Measurements from ENCODE around the gene CD28.
"Not testable (repeated sequence)": the region's sequence is repeated elsewhere in the genome, so short reads cannot be mapped to it uniquely, and the experiment has no call there.

The CD28 gene

DNA sequence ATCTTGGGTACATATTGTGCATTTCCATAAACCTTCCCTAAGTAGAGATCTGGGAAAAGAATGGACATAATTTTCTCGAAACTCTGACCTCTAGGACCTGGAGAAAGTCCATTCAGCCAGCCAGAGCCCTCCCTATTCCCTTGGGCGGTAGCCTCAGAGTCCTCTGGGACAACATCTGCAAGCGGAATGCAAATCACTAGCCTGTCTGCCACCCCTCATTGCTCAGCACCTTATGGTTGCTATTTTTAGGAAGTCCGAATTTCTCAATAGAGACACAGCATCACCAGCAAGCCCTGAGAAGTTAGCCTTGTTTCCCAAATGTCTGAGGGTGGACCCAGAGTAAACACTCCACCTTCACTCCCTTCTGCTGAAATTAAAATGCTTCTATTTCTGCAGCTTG is 17.6 kb upstream of the CD28 start:
- DNase-seq, result no peak

- DNase-seq, result no peak
Observed at GRCh38 chr2:203689426-203690116, 16.9 kb upstream of the CD28 start.

DNA sequence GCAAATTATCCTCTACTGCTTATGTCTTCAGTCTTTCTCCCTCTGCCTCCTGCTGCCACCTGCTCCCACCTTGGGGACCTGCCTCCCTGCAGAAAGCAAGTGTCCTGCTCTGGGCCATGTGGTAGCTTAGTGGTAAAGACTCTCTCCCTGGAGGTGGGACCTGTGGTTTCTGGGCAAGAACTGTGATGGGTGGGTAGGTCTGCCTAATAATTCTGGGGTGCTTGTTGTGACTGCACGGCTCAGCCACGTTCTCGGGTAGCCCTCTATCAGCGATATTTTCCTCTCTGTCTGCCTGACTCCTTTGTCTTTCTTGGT is 16.4 kb upstream of the CD28 start:
- no peak for DNase-seq

DNA sequence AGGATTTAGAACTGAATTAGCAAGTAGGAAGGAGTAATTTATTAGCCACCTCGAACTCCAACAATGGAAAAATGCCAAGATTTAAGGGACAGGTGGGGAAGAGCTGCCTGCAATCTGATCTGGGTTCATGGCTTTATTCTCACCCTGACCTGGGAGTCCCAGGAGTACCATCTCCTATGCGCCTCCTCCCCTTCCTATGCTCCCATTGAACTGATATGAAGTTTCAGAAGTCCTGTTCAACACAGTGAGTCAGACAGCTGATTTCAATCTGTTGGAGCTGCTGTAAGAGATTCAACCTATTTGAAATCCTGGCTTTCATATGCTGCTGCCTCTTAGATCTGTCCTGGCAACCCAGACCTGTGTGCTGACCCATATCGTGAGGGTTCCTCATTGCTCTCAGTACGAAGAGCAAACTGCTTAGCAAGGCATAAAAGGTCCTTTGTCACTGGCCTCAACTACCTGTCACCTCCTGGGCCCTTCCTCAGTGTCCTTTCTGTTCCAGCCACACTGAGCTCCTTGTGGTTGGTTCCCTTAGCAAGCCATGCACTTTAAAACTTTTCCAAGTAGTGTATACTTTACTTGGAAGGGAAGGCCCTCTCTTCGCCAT is 15.9 kb upstream of the CD28 start:
- DNase-seq, result no peak

DNA sequence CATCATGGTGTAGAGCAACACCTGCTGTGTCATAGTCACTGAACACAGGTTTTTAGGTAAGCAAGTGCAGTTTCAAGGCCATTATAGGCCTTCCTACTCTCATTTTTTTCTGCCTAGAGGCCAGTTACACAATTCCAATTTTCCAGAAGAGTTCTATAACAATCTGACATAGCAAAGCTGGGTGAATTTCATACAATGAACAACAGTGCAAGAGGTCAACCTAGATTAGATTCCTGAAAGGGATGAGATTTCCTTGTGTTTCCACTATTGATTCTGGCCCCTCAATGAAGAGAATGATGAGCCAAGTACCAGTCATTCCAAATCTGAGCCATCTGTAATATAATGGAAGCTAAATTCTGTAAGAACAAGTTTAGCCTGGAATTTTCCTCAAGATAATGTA is 15.3 kb upstream of the CD28 start:
- DNase-seq, result no peak

GRCh38 chr2:203692031-203692710 is 14.3 kb upstream of the CD28 start:
- DNase-seq, result no peak

DNA sequence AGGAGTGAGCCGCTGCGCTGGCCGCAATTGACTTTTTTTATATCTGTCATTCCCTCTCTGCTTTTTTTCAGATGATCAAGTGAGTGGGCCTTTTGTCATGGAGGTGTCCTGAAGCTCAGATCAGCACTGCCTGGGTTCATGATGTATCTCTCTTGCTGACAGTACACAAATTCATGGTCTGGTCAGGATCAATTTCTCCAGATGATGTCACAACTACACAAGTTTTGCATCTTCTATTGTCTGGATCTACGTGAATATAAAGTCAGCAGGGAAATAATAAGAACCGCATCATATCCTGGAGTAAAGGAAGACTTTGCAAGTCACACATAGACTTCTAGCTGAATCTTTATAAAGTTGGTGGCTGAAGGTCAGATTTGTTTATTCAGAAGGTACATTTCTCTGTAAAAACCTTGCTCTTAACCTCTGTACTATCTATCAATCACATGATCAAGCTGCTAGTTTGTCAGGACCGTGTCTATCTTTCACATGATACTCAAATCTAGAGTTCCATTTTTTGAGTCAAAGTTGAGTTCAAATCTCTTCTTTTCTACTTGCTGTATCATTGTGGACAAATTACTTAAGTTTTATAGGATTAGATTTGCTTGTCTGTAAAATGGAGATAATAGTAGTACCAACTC is 13.1 kb upstream of the CD28 start:
- DNase-seq, result no peak

- DNase-seq, result no peak
Observed at GRCh38 chr2:203694191-203694590, 12.2 kb upstream of the CD28 start.

DNA sequence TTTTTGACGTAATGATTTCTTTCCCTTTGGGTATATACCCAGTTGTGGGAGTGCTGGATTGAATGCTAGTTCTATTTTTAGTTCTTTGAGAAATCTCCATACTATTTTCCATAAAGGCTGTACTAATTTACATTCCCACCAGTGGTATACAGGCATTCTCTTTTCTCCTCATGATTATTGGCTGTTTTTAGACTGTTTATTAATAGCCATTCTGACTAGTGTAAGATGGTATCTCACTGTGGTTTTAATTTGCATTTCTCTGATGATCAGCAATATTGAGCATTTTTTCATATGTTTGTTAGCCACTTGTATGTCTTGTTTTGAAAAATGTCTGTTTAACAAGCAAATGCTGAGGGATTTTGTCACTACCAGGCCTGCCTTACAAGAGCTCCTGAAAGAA is 9.2 kb upstream of the CD28 start:
- DNase-seq, result no peak

DNA sequence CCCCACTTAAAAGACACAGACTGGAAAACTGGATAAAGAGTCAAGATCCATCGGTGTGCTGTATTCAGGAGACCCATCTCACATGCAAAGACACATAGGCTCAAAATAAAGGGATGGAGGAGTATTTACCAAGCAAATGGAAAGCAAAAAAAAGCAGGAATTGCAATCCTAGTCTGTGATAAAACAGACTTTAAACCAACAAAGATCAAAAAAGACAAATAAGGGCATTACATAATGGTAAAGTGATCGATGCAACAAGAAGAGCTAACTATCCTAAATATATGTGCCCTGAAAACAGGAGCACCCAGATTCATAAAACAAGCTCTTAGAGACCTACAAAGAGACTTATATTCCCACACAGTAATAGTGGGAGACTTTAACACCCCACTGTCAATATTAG is 8.7 kb upstream of the CD28 start:
- not testable (repeated sequence) for DNase-seq

DNA sequence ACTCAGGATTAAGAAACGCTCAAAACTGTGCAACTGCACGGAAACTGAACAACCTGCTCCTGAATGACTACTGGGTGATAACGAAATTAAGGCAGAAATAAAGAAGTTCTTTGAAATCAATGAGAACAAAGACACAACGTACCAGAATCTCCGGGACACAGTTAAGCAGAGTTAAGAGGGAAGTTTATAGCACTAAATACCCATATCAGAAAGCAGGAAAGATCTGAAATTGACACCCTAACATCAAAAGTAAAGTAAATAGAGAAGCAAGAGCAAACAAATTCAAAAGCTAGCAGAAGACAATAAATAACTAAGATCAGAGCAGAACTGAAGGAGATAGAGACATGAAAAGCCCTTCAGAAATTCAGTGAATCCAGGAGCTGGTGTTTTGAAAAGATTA is 8.0 kb upstream of the CD28 start:
- DNase-seq, result not testable (repeated sequence)

DNA sequence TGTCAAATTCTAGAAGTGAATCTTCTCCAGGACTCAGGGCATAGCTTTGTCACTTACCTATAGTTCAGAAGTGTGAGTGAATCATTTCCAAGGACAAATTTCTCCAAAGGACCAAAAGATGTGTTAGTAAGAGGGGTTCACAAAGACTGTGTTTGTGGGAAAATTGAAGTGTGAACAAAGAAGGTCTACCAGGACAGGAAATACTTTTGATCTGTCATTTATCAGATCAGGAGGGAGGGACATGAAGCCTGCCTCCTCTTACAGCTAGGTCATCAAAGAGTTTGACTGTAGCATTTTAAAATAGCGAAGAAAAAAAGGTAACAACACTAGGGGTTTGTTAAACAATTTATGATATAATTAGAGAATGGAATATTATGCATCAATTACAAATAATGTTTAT is 2.0 kb upstream of the CD28 start:
- no peak for DNase-seq

GRCh38 chr2:203705178-203705577 is 1.3 kb upstream of the CD28 start:
- no peak for DNase-seq

- no peak for DNase-seq
Observed at GRCh38 chr2:203707530-203707929, 1.1 kb downstream of the CD28 start.

- no peak for DNase-seq
Observed at GRCh38 chr2:203708846-203709396, 2.5 kb downstream of the CD28 start.

- DNase-seq, result no peak
Observed at GRCh38 chr2:203709416-203710040, 3.1 kb downstream of the CD28 start.

- no peak for DNase-seq
Observed at GRCh38 chr2:203710226-203710625, 3.8 kb downstream of the CD28 start.

GRCh38 chr2:203710952-203711351 is 4.5 kb downstream of the CD28 start:
- no peak for DNase-seq

DNA sequence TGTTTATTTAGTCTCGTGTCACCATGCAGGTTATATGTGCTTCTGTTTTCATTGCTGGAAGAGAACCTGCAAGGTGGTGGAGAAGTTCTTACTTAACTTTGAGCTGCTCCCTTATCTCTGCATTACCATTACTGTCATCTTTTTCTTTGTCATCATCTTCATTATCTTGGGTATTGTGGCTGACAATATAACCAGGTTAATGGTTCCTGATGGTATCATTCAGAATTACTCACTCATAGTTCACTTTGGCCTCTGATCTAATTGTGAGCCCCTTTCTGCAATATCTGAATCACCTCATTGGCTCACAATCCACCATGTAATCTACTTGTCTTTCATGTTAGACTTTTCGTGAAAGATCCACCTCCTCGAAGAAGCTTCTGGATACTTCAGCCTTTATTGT is 5.0 kb downstream of the CD28 start:
- DNase-seq, result no peak

DNA sequence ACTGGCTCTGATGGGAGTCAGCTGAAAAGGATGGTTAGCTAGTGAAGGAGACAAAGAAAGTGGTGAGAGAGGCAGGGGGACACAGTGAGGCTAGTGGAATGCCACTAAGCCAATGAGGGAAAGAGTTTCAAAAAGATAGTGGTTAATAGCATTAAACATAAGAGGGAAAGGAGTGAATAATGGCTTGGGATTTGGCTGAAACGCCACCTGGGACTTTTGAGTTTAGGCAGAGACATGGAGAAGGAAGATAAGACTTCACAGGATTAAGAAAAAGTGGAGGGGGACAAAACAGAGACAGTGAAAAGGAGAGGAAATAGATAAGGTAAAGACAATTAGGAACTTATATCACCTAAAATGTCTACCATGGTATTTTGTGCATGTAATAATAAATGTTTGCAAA is 6.9 kb downstream of the CD28 start:
- DNase-seq, result no peak

DNA sequence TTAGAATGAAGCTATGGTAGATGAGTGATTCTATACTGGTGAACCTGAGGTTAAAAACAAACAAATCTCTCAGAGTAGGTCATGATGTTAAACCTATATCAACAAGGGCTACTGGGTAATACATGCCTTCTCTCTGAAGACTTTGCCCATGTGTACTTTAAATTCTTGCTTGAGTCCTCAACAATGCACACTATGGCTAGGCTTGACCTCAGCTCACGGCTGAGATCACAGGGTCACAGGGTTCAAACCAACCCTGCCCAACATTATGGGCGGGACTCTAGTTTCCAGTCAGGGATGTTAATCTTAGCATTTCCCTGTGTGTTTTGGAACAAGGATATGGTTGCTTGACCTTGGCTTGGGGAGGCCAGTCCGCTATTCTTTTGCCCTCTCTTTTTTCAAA is 7.7 kb downstream of the CD28 start:
- no peak for DNase-seq

GRCh38 chr2:203715744-203716143 is 9.3 kb downstream of the CD28 start:
- no peak for DNase-seq

DNA sequence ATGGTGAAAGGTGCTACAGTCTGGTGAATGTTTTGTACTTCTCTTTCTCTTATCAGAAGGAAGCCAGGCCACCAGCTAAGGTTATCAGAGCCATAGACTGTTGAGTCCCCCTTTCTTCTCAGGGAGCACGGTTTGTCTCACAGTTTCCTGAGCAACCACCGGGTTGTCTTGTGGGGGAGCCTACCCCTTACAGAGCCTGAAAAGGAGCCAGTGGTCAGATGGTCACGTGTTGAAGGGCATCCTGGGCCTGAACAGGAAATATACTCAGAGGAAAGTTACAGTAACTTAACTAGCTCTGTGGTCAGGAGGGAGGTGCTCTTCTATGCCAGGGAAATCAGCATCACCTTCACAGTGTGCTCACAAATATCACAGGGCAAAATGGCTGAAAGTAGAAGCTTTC is 11.6 kb downstream of the CD28 start:
- DNase-seq, result no peak
